ENCODE results near the gene JRKL. TPM values are rescaled to one million over a fixed set of nuclear protein-coding genes. Genes with fewer than 3 reads are reported as not detected.

JRKL gene
- total RNA-seq, 1 experiment from 2014 or later = 16.6 TPM

DNA sequence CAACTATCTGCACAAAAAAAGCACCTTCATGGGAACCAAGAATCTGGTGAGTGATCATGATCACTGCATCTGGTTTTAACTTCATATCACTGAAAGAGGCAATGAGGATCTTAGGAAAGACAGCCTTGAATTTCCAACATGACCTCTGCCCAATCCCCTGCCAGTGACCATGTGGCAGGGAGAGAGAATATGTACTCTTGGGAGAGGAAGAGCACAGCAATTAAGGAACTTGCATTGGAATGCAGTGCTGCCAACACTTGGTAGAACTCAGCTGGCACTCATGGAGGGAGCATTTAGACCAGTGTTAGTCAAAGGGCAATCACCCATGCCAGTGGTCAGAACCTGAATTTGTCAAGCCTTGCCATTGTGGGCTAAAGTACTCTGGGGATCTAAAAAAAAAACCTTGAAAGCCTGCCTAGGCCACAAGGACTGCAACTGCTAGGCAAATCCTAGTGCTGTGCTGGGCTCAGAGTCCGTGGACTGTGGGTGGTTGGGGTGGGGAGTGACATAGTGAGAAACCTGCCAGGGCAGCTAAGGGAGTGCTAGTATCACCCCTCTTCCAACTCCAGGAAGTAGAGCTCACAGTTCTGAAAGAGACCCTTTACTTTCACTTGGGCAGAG is 23.1 kb downstream of the JRKL start:
- H3K27me3 ChIP-seq (replicated peaks; ENCODE audit: control insufficient read depth, insufficient read depth, low read length) = no peaks in the 10 kb centered on the region
- no peak overlapping the region for H3K4me3 Mint-ChIP-seq (ENCODE audit: unreplicated experiment)
- H3K9me3 Mint-ChIP-seq (ENCODE audit: unreplicated experiment) = peaks cover 21% of the 10 kb centered on the region
- H3K4me1 Mint-ChIP-seq (ENCODE audit: low read depth, unreplicated experiment) = no peaks in the 10 kb centered on the region
- H3K4me1 ChIP-seq = peaks cover 8% of the 10 kb centered on the region
- no peak overlapping the region for H3K27ac Mint-ChIP-seq (ENCODE audit: unreplicated experiment)
- peaks cover 5% of the 10 kb centered on the region; the same call in 1 of the 2 replicates for H3K9me3 ChIP-seq
- BruUV-seq (replicated peaks) = no TSS peak
- intact Hi-C loops (cut with micrococcal nuclease; ENCODE audit: unreplicated experiment) = no loop called here
- DNase-seq = no peak
- ChIA-PET CTCF (interaction anchor here (0.6 to 0.9 kb wide), 3 partner anchors 23 to 558 kb away, joined by 3 to 4 read pairs (median 3); partner anchors contain the start of genes CCDC82, JRKL and MAML2), POLR2A (no interaction called here)
- H3K36me3 ChIP-seq (ENCODE audit: control insufficient read depth, insufficient read depth, low read length) = no peaks in the 10 kb centered on the region
- TF ChIP-seq, protein P1, sequence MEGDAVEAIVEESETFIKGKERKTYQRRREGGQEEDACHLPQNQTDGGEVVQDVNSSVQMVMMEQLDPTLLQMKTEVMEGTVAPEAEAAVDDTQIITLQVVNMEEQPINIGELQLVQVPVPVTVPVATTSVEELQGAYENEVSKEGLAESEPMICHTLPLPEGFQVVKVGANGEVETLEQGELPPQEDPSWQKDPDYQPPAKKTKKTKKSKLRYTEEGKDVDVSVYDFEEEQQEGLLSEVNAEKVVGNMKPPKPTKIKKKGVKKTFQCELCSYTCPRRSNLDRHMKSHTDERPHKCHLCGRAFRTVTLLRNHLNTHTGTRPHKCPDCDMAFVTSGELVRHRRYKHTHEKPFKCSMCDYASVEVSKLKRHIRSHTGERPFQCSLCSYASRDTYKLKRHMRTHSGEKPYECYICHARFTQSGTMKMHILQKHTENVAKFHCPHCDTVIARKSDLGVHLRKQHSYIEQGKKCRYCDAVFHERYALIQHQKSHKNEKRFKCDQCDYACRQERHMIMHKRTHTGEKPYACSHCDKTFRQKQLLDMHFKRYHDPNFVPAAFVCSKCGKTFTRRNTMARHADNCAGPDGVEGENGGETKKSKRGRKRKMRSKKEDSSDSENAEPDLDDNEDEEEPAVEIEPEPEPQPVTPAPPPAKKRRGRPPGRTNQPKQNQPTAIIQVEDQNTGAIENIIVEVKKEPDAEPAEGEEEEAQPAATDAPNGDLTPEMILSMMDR (IDR thresholded peaks at IDR 0.05; ENCODE audit: insufficient read depth in 1 of 2, low read depth in 1 of 2, low read length in 1 of 2, severe bottlenecking in 1 of 2, unreplicated experiment in 1 of 2) = no peak
- peaks cover 8% of the 10 kb centered on the region for H3K27me3 Mint-ChIP-seq (ENCODE audit: insufficient read depth, unreplicated experiment)
- H3K4me3 ChIP-seq (ENCODE audit: low read depth, low read length) = no peak overlapping the region
- H3K36me3 Mint-ChIP-seq (ENCODE audit: insufficient read depth, unreplicated experiment) = no peaks in the 10 kb centered on the region

DNA sequence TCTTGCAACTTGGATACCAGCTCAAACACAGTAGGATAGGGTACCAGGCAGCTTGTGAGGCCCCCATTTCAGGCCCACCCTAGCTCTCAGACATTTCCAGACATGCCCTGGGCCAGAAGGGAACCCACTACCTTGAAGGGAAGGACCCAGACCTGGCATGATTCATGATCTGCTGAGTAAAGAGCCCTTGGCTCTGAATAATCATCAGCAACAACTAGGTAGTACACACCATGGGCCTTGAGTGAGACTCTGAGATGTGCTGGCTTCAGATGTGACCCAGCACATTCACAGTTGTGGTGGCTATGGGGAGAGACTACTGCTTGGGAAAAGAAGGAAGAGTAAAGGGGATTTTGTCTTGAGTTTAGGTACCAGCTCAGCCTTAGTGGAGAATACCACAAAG is 23.6 kb downstream of the JRKL start:
- TF ChIP-seq, protein P1 (IDR thresholded peaks at IDR 0.05; ENCODE audit: insufficient read depth in 1 of 2, low read depth in 1 of 2, low read length in 1 of 2, severe bottlenecking in 1 of 2, unreplicated experiment in 1 of 2) = no peak
- Mint-ChIP-seq H3K4me1 (ENCODE audit: low read depth, unreplicated experiment) (no peaks in the 10 kb centered on the region), H3K9me3 (ENCODE audit: unreplicated experiment) (peaks cover 21% of the 10 kb centered on the region), H3K27ac (ENCODE audit: unreplicated experiment) (no peak overlapping the region), H3K27me3 (ENCODE audit: insufficient read depth, unreplicated experiment) (peaks cover 8% of the 10 kb centered on the region), H3K4me3 (ENCODE audit: unreplicated experiment) (no peak overlapping the region), H3K36me3 (ENCODE audit: insufficient read depth, unreplicated experiment) (no peaks in the 10 kb centered on the region)
- no TSS peak for BruUV-seq (replicated peaks)
- no peak for DNase-seq
- intact Hi-C loops (cut with micrococcal nuclease; ENCODE audit: unreplicated experiment) = no loop called here
- CTCF ChIA-PET = interaction anchor here (0.7 to 0.9 kb wide), 2 partner anchors 71 to 559 kb away, joined by 3 read pairs; partner anchors contain the start of gene MAML2
- Histone ChIP-seq H3K27me3 (replicated peaks; ENCODE audit: control insufficient read depth, insufficient read depth, low read length) (no peaks in the 10 kb centered on the region), H3K36me3 (ENCODE audit: control insufficient read depth, insufficient read depth, low read length) (no peaks in the 10 kb centered on the region), H3K9me3 (peaks cover 5% of the 10 kb centered on the region; the same call in 1 of the 2 replicates), H3K4me1 (peaks cover 8% of the 10 kb centered on the region), H3K4me3 (ENCODE audit: low read depth, low read length) (no peak overlapping the region)
- POLR2A ChIA-PET = no interaction called here

DNA sequence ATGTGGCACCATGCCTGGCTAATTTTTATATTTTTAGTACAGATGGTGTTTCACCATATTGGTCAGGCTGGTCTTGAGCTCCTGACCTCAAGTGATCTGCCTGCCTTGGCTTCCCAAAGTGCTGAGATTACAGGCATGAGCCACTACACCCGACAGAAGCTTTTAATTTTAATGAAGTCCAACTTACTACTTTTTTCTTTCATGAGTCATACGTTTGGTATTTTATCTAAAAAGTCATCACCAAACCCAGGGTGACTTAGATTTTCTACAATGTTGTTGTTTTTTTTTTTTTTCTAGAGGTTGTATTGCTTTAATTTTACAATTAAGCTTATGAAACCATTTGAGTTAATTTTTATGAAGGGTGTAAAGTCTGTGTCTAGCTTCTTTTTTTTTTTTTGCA is 34.9 kb downstream of the JRKL start:
- Mint-ChIP-seq H3K4me1 (ENCODE audit: low read depth, unreplicated experiment) (no peaks in the 10 kb centered on the region), H3K27me3 (ENCODE audit: insufficient read depth, unreplicated experiment) (peaks cover 19% of the 10 kb centered on the region), H3K9me3 (ENCODE audit: unreplicated experiment) (peaks cover 6% of the 10 kb centered on the region), H3K4me3 (ENCODE audit: unreplicated experiment) (no peak overlapping the region), H3K27ac (ENCODE audit: unreplicated experiment) (no peak overlapping the region), H3K36me3 (ENCODE audit: insufficient read depth, unreplicated experiment) (no peaks in the 10 kb centered on the region)
- POLR2A ChIA-PET = interaction anchor here (0.7 kb wide), 1 partner anchor 614 kb away, joined by 4 read pairs; no protein-coding TSS in a partner anchor
- no TSS peak for BruUV-seq (replicated peaks)
- TF ChIP-seq, protein P1 (IDR thresholded peaks at IDR 0.05; ENCODE audit: insufficient read depth in 1 of 2, low read depth in 1 of 2, low read length in 1 of 2, severe bottlenecking in 1 of 2, unreplicated experiment in 1 of 2) = no peak
- Histone ChIP-seq H3K4me3 (ENCODE audit: low read depth, low read length) (no peak overlapping the region), H3K36me3 (ENCODE audit: control insufficient read depth, insufficient read depth, low read length) (no peaks in the 10 kb centered on the region), H3K27me3 (replicated peaks; ENCODE audit: control insufficient read depth, insufficient read depth, low read length) (no peaks in the 10 kb centered on the region; the same call in 1 of the 2 replicates), H3K4me1 (peaks cover 5% of the 10 kb centered on the region; the same call in 1 of the 2 replicates), H3K9me3 (no peaks in the 10 kb centered on the region)
- DNase-seq = no peak
- CTCF ChIA-PET = interaction anchor here (0.6 to 1.2 kb wide), 9 partner anchors 31 to 1185 kb away, joined by 3 to 5 read pairs (median 4); partner anchors contain the start of genes CEP57 and MAML2
- intact Hi-C loops (cut with micrococcal nuclease; ENCODE audit: unreplicated experiment) = loop anchor here (10.0 kb wide), 1 partner anchor 1360 kb away; the partner anchor contains the start of gene SRSF8
